Right ventricle myocardium superior (tissue), 1 donor: ENCODE data around the gene MBD5. TPM values are rescaled to one million over a fixed set of nuclear protein-coding genes. Genes with fewer than 3 reads are reported as not detected.
"Not testable (repeated sequence)": the region's sequence is repeated elsewhere in the genome, so short reads cannot be mapped to it uniquely, and the experiment has no call there.

Experiments
- ATAC-seq: fragments of 200-7000 bp; cut with Tn5 transposase; one replicate; pipeline ENCODE4 v1.9.1; 2020; ENCODE audit warnings: mild to moderate bottlenecking; ENCODE audit not compliant: poor library complexity
- DNase-seq: peaks from one replicate; pipeline ENCODE4 v3.0.0-alpha.2; 2020
- intact Hi-C: fragments of 100-400 bp; cut with DNase I; formaldehyde crosslinking; loops from one replicate; pipeline ENCODE4 v1.11.2; 2022
- total RNA-seq: library from RNA; stranded (reverse); fragmentation: NEBNext Ultra II Directional; extraction: Animal tissue kit (Norgen Biotek cat#: 25700); gene quantifications from one replicate; pipeline ENCODE4 v1.2.1, GENCODE V29; 2021
- donor health status: DM: no; HTN: yes; CAD: no; lungs with severe emphysema.

Gene MBD5
- total RNA-seq, 1 donor from 2014 or later, result 25.5 TPM

DNA sequence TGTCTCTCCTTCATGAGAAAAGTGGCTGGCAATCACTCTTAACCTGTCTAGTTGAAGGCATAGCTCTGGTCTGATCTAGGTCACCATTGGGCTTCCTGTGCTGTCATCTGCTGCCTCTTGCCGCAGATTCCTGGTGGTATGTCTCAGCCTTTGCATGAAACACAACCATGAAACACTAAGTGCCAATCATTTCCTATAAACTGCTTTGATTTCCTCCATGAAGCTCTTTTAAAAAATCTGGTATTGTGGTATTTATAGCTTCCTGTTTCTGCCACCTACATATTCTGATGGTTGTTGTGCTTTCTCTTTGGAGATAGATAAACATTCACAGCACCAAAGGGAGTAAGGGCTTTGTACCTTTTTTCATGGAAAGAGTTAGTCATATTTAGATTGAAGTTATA lies 503.6 kb downstream of the MBD5 start:
- intact Hi-C loops, result no loop called here
- no peak for DNase-seq
- ATAC-seq, result no peak

DNA sequence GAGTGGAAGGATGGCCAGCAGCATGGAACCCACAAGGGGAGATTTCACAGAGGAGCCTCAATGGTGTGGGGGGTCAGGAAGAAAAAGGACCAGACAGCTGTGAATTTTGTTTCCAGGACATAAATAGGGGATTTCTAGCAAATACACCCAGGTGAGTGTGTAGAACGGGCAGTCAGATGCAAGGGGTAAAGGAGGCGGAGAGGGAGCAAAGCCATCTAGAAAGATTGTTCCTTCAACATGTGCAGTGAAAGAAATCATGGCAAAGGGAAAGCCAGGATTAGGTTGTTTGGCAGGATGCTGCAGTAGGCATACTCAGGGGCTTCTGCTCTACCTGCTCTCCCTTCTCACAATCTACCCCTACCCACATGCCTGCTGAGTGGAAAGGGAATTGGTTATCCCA lies 504.2 kb downstream of the MBD5 start:
- DNase-seq, result no peak
- no peak for ATAC-seq
- intact Hi-C loops, result no loop called here

DNA sequence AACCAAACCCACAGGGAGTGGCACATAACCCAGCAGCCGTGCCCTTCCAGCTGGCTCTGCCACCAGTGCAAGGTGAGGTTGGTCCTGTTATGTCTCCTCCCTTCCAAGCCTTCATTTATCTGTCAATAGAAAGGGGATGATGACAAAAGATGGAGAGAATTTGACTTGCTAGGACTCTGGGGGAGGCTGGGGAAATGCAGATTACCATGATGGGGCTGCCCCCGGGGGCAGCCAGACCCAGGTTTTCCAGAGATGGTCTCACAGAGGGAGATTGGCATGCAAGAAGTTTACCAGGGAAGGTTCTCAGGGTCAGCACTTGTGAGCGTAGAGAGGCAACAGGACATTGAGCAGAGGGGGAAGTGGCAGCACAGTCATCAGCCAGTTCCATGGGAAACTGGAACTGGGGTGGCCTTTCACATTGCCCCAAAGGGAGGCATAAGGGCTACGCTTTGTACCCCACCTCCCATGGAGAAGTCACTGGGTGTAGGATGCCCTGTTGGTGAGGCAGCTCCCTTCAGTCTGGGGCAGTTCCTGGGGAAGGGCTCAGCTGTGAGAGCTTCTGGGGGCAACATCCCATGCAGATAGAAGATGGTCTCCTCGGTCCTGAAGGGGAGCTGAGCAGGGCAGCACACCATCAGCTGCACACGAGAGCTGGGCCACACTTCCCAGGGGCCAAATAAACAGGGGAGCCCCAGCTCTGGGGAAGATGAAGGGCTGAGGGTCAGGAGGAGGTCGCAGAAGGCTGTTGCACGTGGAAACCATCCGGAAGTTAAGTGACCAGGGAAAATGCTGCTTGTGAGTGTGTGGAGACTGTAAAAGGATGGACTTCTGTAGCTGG lies 505.8 kb downstream of the MBD5 start:
- DNase-seq, result no peak
- intact Hi-C loops, result no loop called here
- no peak for ATAC-seq

DNA sequence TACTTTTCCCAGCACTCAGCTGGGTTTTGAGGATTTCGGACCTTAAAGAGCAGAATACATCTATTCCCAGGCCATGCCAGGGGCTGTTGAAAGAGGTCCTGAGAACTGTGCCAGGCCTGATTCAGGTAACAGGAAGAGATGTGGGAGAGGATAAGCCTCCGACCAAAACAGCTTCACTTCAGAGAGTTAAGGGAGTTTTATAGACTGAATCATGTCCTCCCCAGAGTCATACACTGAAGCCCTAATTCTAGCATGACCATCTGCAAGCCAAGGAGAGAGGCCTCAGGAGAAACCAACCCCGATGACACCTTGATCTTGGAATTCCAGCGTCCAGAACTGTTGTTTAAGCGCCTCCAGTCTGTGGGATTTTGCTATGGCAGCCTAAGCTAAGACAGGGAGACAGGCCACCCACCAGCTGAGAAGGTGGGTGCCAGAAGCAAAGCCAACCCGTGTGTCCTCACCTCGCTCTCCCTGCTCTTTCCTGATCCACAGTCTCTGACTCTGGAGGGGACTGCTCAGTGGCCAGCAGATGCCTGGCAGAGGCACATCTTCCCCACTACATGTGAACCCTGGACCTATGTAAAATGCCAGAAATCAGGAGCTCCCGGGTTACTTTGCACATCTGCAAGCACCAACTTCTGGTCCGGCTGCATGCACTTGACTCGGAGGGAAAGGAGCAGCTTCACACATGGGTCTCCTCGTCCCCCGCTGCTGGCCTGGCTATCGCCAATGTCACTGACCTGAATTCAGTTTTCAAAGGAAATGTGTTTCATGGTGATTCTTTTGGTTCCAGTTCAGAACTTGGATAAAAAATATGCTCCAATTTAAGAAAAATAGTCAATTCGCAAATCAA lies 506.8 kb downstream of the MBD5 start:
- ATAC-seq, result no peak
- intact Hi-C loops, result no loop called here
- DNase-seq, result no peak

DNA sequence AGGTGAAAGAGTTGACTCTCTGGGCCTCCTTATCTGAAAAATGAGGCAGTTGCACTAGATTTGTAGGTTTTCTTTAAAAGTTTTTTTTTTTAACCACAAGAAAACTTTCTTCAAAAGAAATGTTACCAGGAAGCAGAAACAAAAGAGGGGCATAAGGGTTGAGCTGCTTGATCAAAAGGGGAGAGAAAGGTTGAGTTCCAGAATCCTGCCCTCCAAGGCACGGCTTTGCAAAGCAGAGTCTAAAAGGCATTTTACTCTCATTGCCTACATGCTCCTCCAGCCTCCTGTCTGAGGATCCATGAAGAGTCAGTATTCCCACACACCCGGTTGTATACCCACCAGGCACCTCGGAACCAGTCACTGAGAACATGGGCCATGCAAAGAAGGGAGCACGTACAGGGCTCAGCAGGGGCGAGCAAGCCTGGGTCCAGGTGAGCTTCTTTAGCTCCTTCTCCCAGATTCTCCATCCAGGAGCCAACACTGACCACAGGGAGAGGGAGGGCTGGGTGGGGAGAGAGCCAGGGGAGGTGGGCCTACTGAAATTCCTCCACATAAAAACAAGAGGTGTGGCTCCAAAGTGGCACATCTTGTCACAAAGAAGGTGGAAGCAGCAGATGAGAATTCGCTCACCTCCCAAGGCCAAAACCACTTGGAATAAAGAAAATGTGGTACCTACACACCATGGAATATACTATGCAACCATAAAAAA lies 507.6 kb downstream of the MBD5 start:
- ATAC-seq (no peak), DNase-seq (no peak)
- intact Hi-C loops, result no loop called here

DNA sequence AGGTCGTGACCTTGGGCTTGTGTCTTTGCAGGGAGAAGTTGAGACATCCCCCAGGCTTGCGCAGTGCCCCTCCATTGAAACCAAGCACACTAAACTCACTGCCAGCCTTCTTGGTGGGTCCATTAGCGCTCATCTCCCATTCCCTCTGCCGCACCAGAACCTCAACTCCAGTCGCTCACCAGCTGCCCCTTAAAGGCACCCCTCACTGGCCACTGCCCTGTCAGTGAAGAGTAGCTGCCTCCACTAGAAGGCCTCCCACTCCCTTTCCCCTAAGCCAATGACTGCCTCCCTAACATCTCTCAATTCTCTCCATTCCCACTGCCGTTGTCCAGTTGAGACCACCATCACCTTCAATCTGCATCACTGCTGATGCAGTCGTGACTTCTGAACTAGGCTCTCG lies 508.9 kb downstream of the MBD5 start:
- ATAC-seq, result no peak
- no peak for DNase-seq
- intact Hi-C loops, result no loop called here

DNA sequence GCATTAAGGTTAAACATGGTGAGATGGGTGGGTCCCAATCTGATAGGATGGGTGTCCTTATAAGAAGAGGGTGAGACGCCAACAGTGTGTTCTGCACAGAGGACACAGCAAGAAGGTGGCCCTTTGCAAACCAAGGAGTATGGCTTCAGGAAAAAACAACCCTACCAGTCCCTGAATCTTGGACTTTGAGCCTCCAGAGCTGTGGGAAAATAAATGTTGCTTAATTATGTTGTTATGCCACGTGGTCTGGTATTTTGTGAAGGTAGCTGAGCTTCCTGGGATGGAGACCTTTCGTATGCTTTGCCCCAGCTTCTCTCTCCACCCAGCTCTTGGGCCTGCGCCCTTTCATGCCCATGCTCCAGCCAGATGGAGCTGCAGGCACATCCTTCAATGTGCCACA lies 509.5 kb downstream of the MBD5 start:
- DNase-seq (no peak), ATAC-seq (no peak)
- intact Hi-C loops, result no loop called here

DNA sequence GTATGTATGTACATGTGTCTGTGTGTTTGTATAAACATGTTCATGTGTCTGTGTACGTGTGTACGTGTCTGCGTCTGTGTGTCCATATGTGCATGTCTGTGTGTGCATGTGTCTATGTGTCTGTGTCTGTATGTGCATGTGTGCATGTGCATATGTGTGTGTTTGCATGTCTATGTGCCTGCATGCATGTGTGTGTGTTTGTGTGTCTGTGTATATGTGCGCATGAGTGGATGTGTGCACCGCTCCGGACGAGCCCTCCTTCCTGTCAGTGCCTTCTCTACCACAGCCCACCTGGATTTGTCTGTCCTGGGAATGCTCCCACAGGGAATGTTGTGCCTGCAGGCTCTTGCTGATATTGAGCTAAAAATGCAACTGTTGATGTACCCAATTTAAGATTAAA lies 510.3 kb downstream of the MBD5 start:
- DNase-seq, result no peak
- intact Hi-C loops, result no loop called here
- no peak for ATAC-seq

DNA sequence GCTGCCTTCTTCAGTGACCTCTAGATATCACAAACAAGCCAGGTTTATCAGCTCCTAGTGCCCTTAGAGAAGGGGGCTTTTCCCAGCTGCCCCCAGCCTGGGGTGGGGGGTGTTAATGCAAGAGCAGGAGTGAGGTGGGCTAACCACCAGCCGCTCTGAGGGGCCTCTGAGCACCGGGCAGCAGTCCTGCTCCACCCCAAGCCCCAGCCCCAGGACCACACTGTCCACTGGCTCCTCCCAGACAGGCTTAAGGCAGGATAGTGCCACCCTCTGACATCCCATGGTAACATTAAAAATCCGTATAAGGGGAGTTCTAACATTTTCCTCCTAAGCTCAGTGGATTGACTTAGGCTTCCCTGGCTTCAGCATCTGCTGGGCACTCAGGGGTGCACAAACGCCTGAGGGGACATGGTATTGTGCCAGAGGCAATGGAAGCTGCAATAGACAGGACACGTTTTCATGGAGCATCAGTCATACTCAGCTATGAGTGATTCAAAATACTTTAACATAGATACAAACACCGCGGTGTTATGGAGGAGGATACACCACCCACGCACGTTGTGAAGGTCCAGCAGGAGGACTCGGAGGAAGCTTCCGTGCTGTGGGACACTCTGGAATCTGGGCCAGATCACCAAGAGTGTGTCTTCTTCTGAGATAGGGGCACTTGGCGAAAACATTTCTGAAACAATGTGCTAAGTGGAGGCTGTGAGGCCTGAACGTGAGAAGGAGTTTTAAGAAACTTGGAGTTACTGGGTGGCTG lies 511.0 kb downstream of the MBD5 start:
- DNase-seq (no peak), ATAC-seq (no peak)
- intact Hi-C loops, result no loop called here

DNA sequence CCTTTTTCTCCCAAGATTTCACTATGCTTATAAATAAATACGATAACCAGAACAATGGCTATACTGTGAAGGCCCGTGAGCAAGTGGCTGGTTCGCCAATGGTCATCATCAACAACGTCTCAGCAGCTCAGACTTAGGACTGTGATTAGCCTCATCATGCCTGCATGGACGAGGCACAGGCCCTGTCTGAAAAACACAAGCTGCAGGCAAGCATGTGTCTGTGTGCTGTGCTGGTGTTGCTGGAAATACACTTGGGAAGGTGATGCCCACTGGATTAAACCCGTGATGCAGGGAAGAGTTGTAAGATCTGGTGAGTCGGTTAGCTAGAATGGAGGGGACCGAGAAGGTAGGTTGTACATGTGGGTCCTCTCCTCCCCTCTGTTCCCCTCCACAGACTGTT lies 512.1 kb downstream of the MBD5 start:
- intact Hi-C loops, result no loop called here
- ATAC-seq (no peak), DNase-seq (no peak)

DNA sequence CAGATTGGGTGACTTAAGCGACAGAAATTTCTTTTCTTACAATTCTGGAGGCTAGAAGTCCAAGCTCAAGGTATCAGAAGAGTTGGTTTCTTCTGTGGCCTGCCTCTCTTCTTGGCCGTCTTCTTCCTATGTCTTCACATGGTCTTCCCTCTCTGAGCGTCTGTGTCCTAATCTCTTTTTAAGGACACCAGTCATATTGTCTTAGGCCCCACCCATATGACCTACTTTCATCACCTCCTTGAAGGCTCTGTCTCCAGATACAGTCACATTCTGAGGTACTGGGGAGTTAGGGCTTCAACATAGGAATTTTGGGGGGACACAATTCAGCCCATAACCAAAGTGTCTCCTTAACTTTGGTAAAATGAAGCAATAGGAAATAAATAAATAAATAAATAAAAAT lies 512.8 kb downstream of the MBD5 start:
- DNase-seq (no peak), ATAC-seq (no peak)
- intact Hi-C loops, result no loop called here

DNA sequence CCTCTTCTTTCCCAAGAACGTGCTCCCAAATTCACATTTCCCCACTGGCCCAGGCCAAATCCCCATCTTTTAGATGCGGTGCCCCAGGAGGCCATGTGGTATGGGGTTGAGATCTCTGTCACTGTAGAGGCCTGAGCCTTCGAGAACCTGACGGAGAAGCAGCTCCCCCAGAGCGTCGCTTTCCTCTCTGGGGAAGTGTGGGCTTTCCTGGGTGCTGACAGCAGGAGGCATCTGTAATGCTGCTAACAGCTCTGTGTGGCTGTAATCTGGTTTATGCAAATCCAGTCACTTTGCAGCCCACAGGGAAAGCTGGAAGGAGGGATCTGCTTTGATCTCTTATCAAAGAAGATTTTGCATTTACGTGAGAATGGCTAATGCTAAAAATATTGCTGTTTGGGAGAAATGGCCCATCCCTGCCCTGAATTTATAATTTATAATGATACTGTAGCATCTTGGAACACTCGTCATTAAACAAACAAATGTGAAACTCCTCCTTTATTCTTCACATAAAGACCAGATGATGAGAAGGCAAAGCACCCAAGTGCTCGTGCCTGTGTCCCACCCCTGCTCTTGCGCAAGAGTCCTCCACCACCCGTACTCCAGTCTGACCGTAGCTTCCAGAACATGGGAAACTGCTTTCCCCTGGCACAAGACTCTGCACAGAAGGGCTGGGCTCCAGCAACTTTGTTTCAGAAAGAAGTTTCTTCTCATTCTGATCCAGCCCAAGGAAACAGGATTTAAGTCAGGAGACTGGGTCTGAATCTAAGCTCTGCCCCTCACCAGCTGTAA lies 513.7 kb downstream of the MBD5 start:
- ATAC-seq (peak; percentile 83), DNase-seq (peak; percentile 64)
- intact Hi-C loops, result no loop called here

DNA sequence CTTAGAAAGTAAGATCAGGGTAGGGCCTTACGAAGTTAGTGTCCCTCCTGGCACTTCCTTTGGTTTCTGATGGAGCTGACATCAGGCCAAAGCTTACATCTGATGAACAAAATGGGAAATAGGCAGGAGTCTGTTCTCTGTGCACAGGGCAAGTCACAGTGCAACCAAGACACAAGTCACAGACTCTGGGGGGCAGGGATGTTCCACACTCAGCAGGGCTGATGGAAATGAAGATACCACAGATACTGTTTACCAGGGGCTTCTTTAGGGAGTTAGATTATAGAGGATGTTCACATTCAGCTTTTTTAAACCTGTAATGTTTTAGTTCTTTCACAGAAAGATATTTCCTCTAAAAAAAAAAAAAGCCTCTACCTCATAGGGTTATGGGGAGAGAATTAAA lies 517.5 kb downstream of the MBD5 start:
- DNase-seq (no peak), ATAC-seq (no peak)
- intact Hi-C loops, result no loop called here

DNA sequence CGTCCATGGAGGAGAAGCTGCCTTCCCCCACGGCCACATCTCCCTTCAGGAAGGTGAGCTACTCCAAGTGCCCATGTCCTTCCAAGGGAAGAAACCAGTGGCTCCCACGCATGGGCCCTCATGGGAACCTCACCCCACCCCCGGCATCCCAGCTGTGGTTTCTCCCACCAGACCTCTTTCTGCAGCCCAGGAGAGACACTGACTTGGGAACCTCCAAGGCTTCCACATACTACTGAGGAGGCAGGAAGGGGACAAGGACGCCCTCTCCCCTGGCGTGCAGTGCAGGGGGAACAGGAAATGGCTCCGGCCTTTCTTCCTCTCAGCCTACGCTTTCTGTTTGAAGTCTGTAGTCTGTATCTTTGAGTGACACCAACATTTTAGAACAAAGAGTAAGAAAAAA lies 519.1 kb downstream of the MBD5 start:
- DNase-seq (no peak), ATAC-seq (no peak)
- intact Hi-C loops, result no loop called here

DNA sequence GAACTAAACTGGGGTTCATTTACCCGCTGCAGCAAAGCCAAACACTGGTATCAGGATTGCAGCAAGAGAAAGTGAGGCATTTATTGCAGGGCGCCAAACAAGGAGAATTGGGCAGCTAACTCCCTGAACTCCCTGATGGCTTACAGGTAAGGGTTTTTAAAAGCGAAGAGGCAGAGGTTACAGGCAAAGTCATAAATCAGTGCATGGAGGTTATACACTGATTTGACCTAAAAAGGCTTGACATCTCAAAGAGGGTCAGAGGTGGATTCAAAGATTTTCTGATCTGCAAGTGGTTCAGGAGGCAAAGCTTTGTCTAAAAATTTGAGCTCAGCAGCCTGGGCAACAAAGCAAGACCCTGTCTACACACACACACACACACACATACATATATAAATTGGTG lies 520.9 kb downstream of the MBD5 start:
- no peak for DNase-seq
- intact Hi-C loops, result no loop called here
- no peak for ATAC-seq

DNA sequence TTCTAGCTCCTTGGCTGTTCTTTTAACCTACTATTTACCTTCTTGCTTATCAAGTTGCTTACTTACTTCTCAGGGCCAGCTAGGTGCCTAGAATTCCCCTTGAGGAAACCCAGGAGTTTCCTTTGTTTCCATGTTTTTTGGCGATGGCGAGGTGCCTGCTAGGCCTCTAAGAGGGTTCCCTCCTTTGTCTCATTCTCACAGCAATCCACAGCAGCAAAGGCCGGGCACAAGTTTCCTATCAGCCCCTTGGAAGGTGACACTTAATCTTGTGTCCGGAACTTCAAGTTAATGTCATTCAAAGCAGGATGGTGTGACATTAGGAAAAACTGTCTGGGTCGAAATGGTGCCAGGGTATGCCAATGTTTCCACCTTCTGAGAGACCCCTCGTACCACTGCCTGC lies 521.7 kb downstream of the MBD5 start:
- intact Hi-C loops, result no loop called here
- no peak for ATAC-seq
- no peak for DNase-seq

DNA sequence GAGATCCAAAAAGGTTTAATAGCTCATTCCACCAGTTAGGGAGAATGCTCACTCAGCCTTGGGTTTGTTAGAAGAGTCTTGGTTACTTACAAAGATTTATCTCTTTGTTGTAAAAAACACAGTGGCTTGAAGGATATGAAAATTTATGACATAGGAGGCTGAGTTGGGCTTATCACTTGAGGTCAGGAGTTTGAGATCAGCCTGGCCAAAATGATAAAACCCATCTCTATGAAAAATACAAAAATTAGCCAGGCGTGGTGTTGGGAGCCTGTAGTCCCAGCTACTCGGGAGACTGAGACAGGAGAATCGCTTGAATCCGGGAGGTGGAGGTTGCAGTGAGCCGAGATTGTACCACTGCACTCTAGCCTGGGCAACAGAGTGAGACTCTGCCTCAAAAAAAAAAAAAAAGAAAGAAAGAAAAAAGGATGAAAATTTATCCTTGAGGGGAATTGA lies 522.2 kb downstream of the MBD5 start:
- DNase-seq, intact Hi-C loops, ATAC-seq: not testable (repeated sequence)
